DLD1 (cell line): ENCODE data around the gene F10.

Experiments used
- in situ Hi-C: cut with HindIII; loops from 2 replicates; pipeline ENCODE4 v1.10.0; 2017; ENCODE audit warnings: low sequenced_read_pairs

Gene F10

GRCh38 chr13:113115363-113116205, 7.0 kb upstream of the F10 start:
- in situ Hi-C loops: no loop called here

- in situ Hi-C loops: no loop called here
These were observed 6.3 kb upstream of the F10 start for GRCh38 chr13:113116206-113116800.

- in situ Hi-C loops: no loop called here
These were observed 5.7 kb upstream of the F10 start for GRCh38 chr13:113116871-113117271.

GRCh38 chr13:113117335-113117872, 5.2 kb upstream of the F10 start:
- in situ Hi-C loops: no loop called here

- in situ Hi-C loops: no loop called here
These were observed 4.7 kb upstream of the F10 start for GRCh38 chr13:113117911-113118260.

- in situ Hi-C loops: no loop called here
These were observed 4.2 kb upstream of the F10 start for GRCh38 chr13:113118261-113119021.

GRCh38 chr13:113119166-113119821, 3.3 kb upstream of the F10 start:
- in situ Hi-C loops: no loop called here

GRCh38 chr13:113119822-113120189, 2.8 kb upstream of the F10 start:
- in situ Hi-C loops: no loop called here

- in situ Hi-C loops: no loop called here
These were observed 2.1 kb upstream of the F10 start for GRCh38 chr13:113120300-113121182.

GRCh38 chr13:113121183-113121927, 1.2 kb upstream of the F10 start:
- in situ Hi-C loops: no loop called here

GRCh38 chr13:113121928-113122471, 599 bp upstream of the F10 start:
- in situ Hi-C loops: no loop called here

GRCh38 chr13:113123226-113124201, 915 bp downstream of the F10 start:
- in situ Hi-C loops: no loop called here

GRCh38 chr13:113124211-113124970, 1.8 kb downstream of the F10 start:
- in situ Hi-C loops: no loop called here

- in situ Hi-C loops: no loop called here
These were observed 3.1 kb downstream of the F10 start for GRCh38 chr13:113125506-113126264.

- in situ Hi-C loops: no loop called here
These were observed 3.9 kb downstream of the F10 start for GRCh38 chr13:113126265-113127150.

GRCh38 chr13:113129480-113129879, 6.9 kb downstream of the F10 start:
- in situ Hi-C loops: no loop called here
